CD4-positive, alpha-beta T cell (primary cell): ENCODE measurements around the gene OPTC. TPM values are rescaled to one million over a fixed set of nuclear protein-coding genes. Genes with fewer than 3 reads are reported as not detected.

Experiments
- ATAC-seq: fragments of 200-7000 bp; cut with Tn5 transposase; one replicate; pipeline ENCODE4 v1.10.0; 2022; ENCODE audit warnings: mild to moderate bottlenecking; ENCODE audit not compliant: poor library complexity
- CTCF ChIA-PET: fragments of 350-600 bp; sonication (Branson Sonifier 250); formaldehyde crosslinking; loops from one replicate; lab custom pipeline; 2021; ENCODE audit warnings: antibody characterized with exemption, inconsistent platforms; lab: Charles Lee
- POLR2A ChIA-PET: fragments of 350-600 bp; sonication (Branson Sonifier 250); formaldehyde crosslinking; loops from one replicate; lab custom pipeline; 2021; ENCODE audit warnings: antibody characterized with exemption, inconsistent platforms; lab: Charles Lee
- DNase-seq, 14 experiments: peaks; one replicate each; pipeline ENCODE4 v3.0.0-alpha.2; 2013 to 2020; ENCODE audit warnings: mixed read lengths in 2 of 14
- H3K27ac ChIP-seq, 2 donors: one replicate each; pipeline versions ENCODE4 v1.5.1 to v1.7.0; 2013; ENCODE audit warnings: low read length in 2 of 2, low read depth in 1 of 2, mild to moderate bottlenecking in 1 of 2
- H3K27me3 ChIP-seq, 2 experiments: 1 replicate in 1 of 2; 2 replicates in 1 of 2; pipeline versions ENCODE4 v1.6.1 to v1.7.0; 2013; ENCODE audit warnings: low read length in 2 of 2, control low read depth in 1 of 2, mild to moderate bottlenecking in 1 of 2, moderate library complexity in 1 of 2; ENCODE audit not compliant: insufficient read depth in 2 of 2, control insufficient read depth in 1 of 2
- H3K36me3 ChIP-seq: one replicate; pipeline ENCODE4 v1.6.1; 2013; ENCODE audit warnings: low read length, control low read depth; ENCODE audit not compliant: insufficient read depth
- H3K4me1 ChIP-seq: one replicate; pipeline ENCODE4 v1.6.1; 2013; ENCODE audit warnings: low read length, control low read depth; ENCODE audit not compliant: insufficient read depth
- H3K4me3 ChIP-seq: one replicate; pipeline ENCODE4 v1.5.1; 2013; ENCODE audit warnings: mild to moderate bottlenecking, low read length, moderate library complexity
- H3K9me3 ChIP-seq, 2 experiments: 1 replicate in 1 of 2; 2 replicates in 1 of 2; pipeline versions ENCODE4 v1.6.1 to v1.7.0; 2013; ENCODE audit warnings: low read length in 2 of 2, mild to moderate bottlenecking in 2 of 2, control low read depth in 1 of 2, moderate library complexity in 1 of 2; ENCODE audit not compliant: control insufficient read depth in 1 of 2, insufficient read depth in 1 of 2
- H3K27ac Mint-ChIP-seq: one replicate; pipeline ENCODE4 v1.8.0; 2020; ENCODE audit warnings: mixed read lengths
- H3K27me3 Mint-ChIP-seq: one replicate; pipeline ENCODE4 v1.8.0; 2021; ENCODE audit warnings: mixed read lengths
- H3K36me3 Mint-ChIP-seq: one replicate; pipeline ENCODE4 v1.8.0; 2021; ENCODE audit warnings: low read depth, mixed read lengths
- H3K4me1 Mint-ChIP-seq: one replicate; pipeline ENCODE4 v1.8.0; 2021; ENCODE audit warnings: low read depth, mixed read lengths
- H3K4me3 Mint-ChIP-seq: one replicate; pipeline ENCODE4 v1.8.0; 2020; ENCODE audit warnings: mild to moderate bottlenecking, mixed read lengths
- H3K9me3 Mint-ChIP-seq: one replicate; pipeline ENCODE4 v1.8.0; 2020; ENCODE audit warnings: mixed read lengths
- intact Hi-C, 2 experiments: fragments of 100-400 bp; cut with DNase I in 1 of 2; cut with micrococcal nuclease in 1 of 2; formaldehyde crosslinking; loops; one replicate each; pipeline versions ENCODE4 v1.15.1 to v1.9.0; 2023 to 2025; cut with DNase I, micrococcal nuclease
- total RNA-seq, 174 experiments: library from RNA in 2 of 174; stranded (reverse) in 2 of 174; gene quantifications; one replicate each; pipeline ENCODE4 v1.2.3 and lab custom pipeline; 2021 to 2026
- TF ChIP-seq, protein P1 (sequence below): fragments of 200-600 bp; IDR thresholded peaks from one replicate; pipeline ENCODE4 v1.8.0; 2022; ENCODE audit warnings: antibody characterized with exemption, mild to moderate bottlenecking

Gene OPTC
- total RNA-seq, 2 experiments from 2014 or later, result not detected

DNA sequence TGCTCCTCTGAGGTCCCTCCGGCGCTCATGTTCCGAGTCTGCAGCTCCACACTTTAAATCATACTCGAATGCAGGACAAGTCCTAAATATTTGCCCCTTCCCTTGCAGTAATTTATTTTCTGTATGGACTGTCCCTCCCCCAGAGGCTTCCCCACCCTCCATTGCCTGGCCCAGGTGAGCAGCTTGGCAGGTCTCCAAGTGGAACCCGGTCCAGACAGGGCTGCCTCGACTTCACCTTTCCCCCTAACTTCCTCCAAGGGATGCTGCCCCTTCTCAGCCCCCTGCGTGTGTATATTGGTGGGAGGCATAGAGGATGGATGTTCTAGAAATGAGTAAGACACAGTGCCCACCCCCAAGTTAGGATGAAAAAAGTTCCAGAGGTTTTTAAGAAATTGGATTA lies 5.4 kb upstream of the OPTC start:
- no peak for ATAC-seq
- no peaks in the 10 kb centered on the region for H3K9me3 Mint-ChIP-seq
- H3K27ac Mint-ChIP-seq, result no peak overlapping the region
- no peak for DNase-seq
- H3K4me1 Mint-ChIP-seq, result peaks cover 16% of the 10 kb centered on the region
- Histone ChIP-seq H3K4me1 (peaks cover 17% of the 10 kb centered on the region), H3K4me3 (no peak overlapping the region), H3K27ac (no peak overlapping the region), H3K27me3 (no peaks in the 10 kb centered on the region), H3K36me3 (no peaks in the 10 kb centered on the region), H3K9me3 (no peaks in the 10 kb centered on the region)
- intact Hi-C loops, result loop anchor here in 1 of 2 experiments (1.0 kb wide), 1 partner anchor 146 kb away; no protein-coding TSS in a partner anchor
- H3K27me3 Mint-ChIP-seq, result peaks cover 4% of the 10 kb centered on the region
- H3K36me3 Mint-ChIP-seq, result no peaks in the 10 kb centered on the region
- CTCF ChIA-PET, result interaction anchor here (1.0 to 7.2 kb wide), 10 partner anchors 9 to 223 kb away, joined by 3 to 116 read pairs (median 6); no protein-coding TSS in a partner anchor
- no peak overlapping the region for H3K4me3 Mint-ChIP-seq
- POLR2A ChIA-PET, result interaction anchor here (0.7 to 1.9 kb wide), 3 partner anchors 219 to 221 kb away, joined by 3 to 18 read pairs (median 9); no protein-coding TSS in a partner anchor
- TF ChIP-seq, protein P1, sequence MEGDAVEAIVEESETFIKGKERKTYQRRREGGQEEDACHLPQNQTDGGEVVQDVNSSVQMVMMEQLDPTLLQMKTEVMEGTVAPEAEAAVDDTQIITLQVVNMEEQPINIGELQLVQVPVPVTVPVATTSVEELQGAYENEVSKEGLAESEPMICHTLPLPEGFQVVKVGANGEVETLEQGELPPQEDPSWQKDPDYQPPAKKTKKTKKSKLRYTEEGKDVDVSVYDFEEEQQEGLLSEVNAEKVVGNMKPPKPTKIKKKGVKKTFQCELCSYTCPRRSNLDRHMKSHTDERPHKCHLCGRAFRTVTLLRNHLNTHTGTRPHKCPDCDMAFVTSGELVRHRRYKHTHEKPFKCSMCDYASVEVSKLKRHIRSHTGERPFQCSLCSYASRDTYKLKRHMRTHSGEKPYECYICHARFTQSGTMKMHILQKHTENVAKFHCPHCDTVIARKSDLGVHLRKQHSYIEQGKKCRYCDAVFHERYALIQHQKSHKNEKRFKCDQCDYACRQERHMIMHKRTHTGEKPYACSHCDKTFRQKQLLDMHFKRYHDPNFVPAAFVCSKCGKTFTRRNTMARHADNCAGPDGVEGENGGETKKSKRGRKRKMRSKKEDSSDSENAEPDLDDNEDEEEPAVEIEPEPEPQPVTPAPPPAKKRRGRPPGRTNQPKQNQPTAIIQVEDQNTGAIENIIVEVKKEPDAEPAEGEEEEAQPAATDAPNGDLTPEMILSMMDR, result no peak

DNA sequence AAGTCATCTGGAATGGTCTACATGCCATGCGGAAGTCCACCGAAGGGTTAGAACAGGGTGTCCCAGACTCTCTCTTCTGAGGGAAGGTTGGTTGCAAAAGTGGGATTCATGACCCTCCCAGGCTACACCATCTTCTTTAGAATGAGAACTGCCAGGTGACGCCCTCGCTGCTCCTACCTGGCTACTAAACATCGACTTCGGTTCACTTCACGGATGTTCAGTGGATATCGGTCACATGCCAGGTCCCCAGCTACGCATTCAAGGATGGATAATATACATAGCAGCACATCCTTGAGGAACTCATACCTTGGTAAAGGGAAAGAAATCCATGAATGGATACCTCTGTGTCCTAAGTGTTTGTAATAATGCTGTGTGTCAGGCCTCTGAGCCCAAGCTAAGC lies 3.3 kb upstream of the OPTC start:
- no peak overlapping the region for H3K27ac Mint-ChIP-seq
- H3K4me1 Mint-ChIP-seq, result peaks cover 16% of the 10 kb centered on the region
- H3K9me3 Mint-ChIP-seq, result no peaks in the 10 kb centered on the region
- H3K4me3 ChIP-seq, result no peak overlapping the region
- DNase-seq (no peak), ATAC-seq (no peak)
- peaks cover 4% of the 10 kb centered on the region for H3K27me3 Mint-ChIP-seq
- no peaks in the 10 kb centered on the region for H3K27me3 ChIP-seq
- H3K27ac ChIP-seq, result no peak overlapping the region
- peaks cover 17% of the 10 kb centered on the region for H3K4me1 ChIP-seq
- intact Hi-C loops, result no loop called here
- no peaks in the 10 kb centered on the region for H3K36me3 ChIP-seq
- CTCF ChIA-PET, result interaction anchor here (7.2 kb wide), 1 partner anchor 223 kb away, joined by 116 read pairs; no protein-coding TSS in a partner anchor
- no peaks in the 10 kb centered on the region for H3K36me3 Mint-ChIP-seq
- H3K9me3 ChIP-seq, result no peaks in the 10 kb centered on the region
- no peak overlapping the region for H3K4me3 Mint-ChIP-seq
- POLR2A ChIA-PET, result no interaction called here
- TF ChIP-seq, protein P1, result no peak

DNA sequence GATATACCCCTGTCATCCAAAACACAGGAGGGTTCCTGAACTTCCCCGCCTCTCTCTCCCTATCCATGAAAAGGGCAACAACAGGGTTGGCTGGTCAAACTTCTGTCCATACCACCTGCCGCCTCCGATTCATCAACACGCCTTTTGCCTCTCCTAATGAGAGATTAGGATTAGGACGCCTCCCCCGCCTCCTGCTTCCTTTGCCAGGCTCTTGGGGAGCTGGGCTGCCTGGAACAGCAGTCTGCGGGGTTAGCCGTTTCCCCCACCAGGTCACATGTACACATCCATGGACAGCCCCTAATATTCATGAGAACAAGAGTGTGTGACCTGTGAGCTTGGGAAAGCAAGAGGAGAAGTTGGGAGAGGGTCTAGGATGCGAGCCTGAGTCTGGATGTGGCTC lies 2.3 kb upstream of the OPTC start:
- Histone ChIP-seq H3K4me1 (peaks cover 17% of the 10 kb centered on the region), H3K9me3 (no peaks in the 10 kb centered on the region), H3K27ac (no peak overlapping the region), H3K4me3 (no peak overlapping the region), H3K27me3 (no peaks in the 10 kb centered on the region), H3K36me3 (no peaks in the 10 kb centered on the region)
- Mint-ChIP-seq H3K27me3 (peaks cover 4% of the 10 kb centered on the region), H3K27ac (no peak overlapping the region), H3K4me1 (peaks cover 16% of the 10 kb centered on the region), H3K36me3 (no peaks in the 10 kb centered on the region), H3K9me3 (no peaks in the 10 kb centered on the region), H3K4me3 (no peak overlapping the region)
- DNase-seq, result no peak
- intact Hi-C loops, result no loop called here
- CTCF ChIA-PET, result interaction anchor here (7.2 kb wide), 1 partner anchor 224 kb away, joined by 116 read pairs; no protein-coding TSS in a partner anchor
- TF ChIP-seq, protein P1, result no peak
- no peak for ATAC-seq
- POLR2A ChIA-PET, result no interaction called here
